ENCODE data around the gene CARS1. TPM values are rescaled to one million over a fixed set of nuclear protein-coding genes. Genes with fewer than 3 reads are reported as not detected.
A peak's percentile ranks its signal among the peaks of the same experiment; 100 is the strongest.

Gene CARS1
- total and polyA plus RNA-seq, 12 donors, result 12.5 to 24.6 (median 15.9) TPM

DNA sequence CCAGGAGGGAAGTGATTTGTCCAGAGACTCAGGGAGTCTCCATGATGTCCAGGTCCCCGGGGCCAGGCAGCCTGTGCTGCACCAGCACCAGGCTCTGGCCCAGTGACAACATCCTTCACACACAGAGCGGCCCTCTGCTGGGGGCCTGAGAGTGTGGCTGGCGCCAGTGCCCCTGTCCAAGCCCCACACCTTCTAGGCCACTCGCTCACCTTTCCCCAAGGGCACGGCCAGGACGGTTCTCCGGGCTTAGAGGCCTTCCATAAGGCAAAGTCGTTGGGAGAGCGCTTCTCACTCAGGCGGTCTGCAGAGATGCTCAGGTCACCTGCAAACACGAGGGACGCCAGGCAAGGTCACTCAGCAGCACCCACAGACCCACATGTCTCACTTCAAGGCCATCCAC lies 37.2 kb downstream of the CARS1 start:
- no peak for DNase-seq
- 94 to 97% methylated on average over 12 of the region's 12 CpGs for WGBS, 2 donors
- Histone ChIP-seq H3K4me3 (no peak overlapping the region), H3K4me1 (peaks cover 0 to 21% (median 9%) of the 10 kb centered on the region in 9 donors), H3K9me3 (no peaks in the 10 kb centered on the region), H3K36me3 (peaks cover 0 to 84% (median 43%) of the 10 kb centered on the region in 9 donors), H3K27me3 (no peaks in the 10 kb centered on the region), H3K27ac (no peak overlapping the region)
- TF ChIP-seq, protein P1, sequence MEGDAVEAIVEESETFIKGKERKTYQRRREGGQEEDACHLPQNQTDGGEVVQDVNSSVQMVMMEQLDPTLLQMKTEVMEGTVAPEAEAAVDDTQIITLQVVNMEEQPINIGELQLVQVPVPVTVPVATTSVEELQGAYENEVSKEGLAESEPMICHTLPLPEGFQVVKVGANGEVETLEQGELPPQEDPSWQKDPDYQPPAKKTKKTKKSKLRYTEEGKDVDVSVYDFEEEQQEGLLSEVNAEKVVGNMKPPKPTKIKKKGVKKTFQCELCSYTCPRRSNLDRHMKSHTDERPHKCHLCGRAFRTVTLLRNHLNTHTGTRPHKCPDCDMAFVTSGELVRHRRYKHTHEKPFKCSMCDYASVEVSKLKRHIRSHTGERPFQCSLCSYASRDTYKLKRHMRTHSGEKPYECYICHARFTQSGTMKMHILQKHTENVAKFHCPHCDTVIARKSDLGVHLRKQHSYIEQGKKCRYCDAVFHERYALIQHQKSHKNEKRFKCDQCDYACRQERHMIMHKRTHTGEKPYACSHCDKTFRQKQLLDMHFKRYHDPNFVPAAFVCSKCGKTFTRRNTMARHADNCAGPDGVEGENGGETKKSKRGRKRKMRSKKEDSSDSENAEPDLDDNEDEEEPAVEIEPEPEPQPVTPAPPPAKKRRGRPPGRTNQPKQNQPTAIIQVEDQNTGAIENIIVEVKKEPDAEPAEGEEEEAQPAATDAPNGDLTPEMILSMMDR (IDR thresholded peaks at IDR 0.05), result no peak
- no peak for ATAC-seq
- intact Hi-C loops (cut with DNase I), result loop anchor here in 1 of 10 donors (10.0 kb wide), 1 partner anchor 45 kb away; no protein-coding TSS in a partner anchor

DNA sequence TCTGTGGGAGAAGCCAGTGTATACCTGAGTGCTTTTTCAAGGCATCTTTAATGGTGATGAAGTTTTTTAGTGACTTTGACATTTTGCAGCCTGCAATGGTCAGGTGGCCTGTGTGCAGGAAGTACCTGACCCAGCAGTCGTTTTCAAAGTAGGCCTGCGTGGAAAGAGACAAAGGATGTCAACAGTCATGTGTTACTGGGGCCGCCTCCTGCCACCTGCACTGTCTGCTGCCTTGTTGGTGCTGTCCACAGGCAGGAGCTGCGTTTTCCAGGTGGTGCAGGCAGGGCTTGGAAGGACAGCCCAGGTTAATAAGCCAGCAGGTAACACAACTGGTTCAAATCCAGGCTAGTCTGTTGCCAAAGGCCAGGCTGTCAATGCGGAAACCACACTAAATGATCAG lies 38.6 kb downstream of the CARS1 start:
- Histone ChIP-seq H3K4me3 (no peak overlapping the region), H3K27me3 (no peaks in the 10 kb centered on the region), H3K27ac (no peak overlapping the region), H3K9me3 (no peaks in the 10 kb centered on the region), H3K36me3 (peaks cover 0 to 88% (median 52%) of the 10 kb centered on the region in 9 donors), H3K4me1 (peaks cover 0 to 20% (median 9%) of the 10 kb centered on the region in 9 donors)
- ATAC-seq, result no peak
- DNase-seq, result no peak
- TF ChIP-seq, protein P1 (IDR thresholded peaks at IDR 0.05), result no peak
- 81 to 86% methylated on average over 5 of the region's 5 CpGs for WGBS, 2 donors
- intact Hi-C loops (cut with DNase I), result no loop called here

DNA sequence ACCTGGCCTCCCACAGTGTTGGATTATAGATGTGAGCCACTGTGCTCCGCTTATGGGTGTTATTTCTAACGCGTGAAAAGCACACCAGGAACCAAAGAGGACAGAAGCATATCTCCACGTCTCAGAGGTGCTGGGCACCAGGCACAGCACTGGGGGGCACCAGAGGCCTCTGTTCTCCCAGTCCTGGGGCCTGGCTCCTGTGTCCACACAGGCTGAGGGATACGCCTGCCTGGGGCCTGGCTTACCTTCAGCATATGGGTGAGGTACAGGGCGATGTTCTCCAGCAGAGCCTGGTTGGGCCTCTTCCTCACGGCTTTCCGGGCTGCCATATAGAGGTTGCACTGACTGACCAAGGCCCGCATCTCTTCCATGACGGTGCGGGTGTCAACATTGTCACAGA lies 40.4 kb downstream of the CARS1 start:
- Histone ChIP-seq H3K9me3 (no peaks in the 10 kb centered on the region), H3K27me3 (no peaks in the 10 kb centered on the region), H3K36me3 (peaks cover 0 to 92% (median 58%) of the 10 kb centered on the region in 9 donors), H3K4me3 (no peak overlapping the region), H3K4me1 (peaks cover 0 to 16% (median 3%) of the 10 kb centered on the region in 9 donors), H3K27ac (peak overlapping the region in 1 of 10 donors; percentile 31)
- TF ChIP-seq, protein P1 (IDR thresholded peaks at IDR 0.05), result no peak
- ATAC-seq (no peak), DNase-seq (no peak)
- intact Hi-C loops (cut with DNase I), result no loop called here
- WGBS, 2 donors, result 91 to 95% methylated on average over 11 of the region's 11 CpGs

DNA sequence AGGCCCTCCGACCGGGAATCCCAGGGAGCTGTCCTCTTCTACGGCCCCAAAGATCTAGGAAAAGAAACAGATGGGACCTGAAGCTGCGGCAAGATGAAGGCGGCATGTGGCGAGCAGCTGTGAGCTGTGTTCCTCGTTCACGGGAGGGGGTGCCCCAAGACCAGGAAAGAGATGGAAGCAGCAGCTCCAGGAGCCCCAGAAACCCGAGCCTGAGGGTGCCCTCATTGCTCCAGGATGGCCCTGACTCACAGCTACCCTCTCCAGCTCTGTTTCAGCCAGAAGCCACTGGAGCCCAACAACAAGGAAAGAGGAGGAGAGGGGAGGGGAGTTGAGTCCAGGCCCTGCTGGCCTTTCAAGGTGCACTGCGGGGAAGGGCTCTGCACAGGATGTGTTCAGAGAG lies 41.4 kb downstream of the CARS1 start:
- 92 to 97% methylated on average over 10 of the region's 10 CpGs for WGBS, 2 donors
- Histone ChIP-seq H3K9me3 (no peaks in the 10 kb centered on the region), H3K36me3 (peaks cover 0 to 100% (median 65%) of the 10 kb centered on the region in 9 donors), H3K27me3 (no peaks in the 10 kb centered on the region), H3K27ac (peak overlapping the region in 1 of 10 donors; percentile 77), H3K4me1 (peaks cover 0 to 9% (median 0%) of the 10 kb centered on the region in 9 donors), H3K4me3 (no peak overlapping the region)
- ATAC-seq (no peak), DNase-seq (no peak)
- intact Hi-C loops (cut with DNase I), result no loop called here
- TF ChIP-seq, protein P1 (IDR thresholded peaks at IDR 0.05), result no peak
